Thyroid gland (tissue), 4 donors: ENCODE data around the gene KAZALD1. TPM values are rescaled to one million over a fixed set of nuclear protein-coding genes. Genes with fewer than 3 reads are reported as not detected.

ENCODE experiments used
- DNase-seq, 2 donors: peaks; one replicate each; pipeline ENCODE4 v3.0.0-alpha.2; 2019
- H3K27ac ChIP-seq, 3 donors: fragments of 200-600 bp; sonication (generic); 1 replicate in 2 of 3; 2 replicates in 1 of 3; pipeline ENCODE4 v1.5.1; 2016 to 2019; ENCODE audit warnings: mild to moderate bottlenecking in 1 of 3, moderate library complexity in 1 of 3
- H3K27me3 ChIP-seq: fragments of 200-600 bp; sonication (generic); one replicate; pipeline ENCODE4 v1.5.1; 2019
- H3K36me3 ChIP-seq, 2 donors: fragments of 200-600 bp; sonication (generic); one replicate each; pipeline ENCODE4 v1.5.1; 2016 to 2019
- H3K4me1 ChIP-seq, 2 donors: fragments of 200-600 bp; sonication (generic); one replicate each; pipeline ENCODE4 v1.5.1; 2017 to 2019
- H3K4me3 ChIP-seq, 3 donors: fragments of 200-600 bp; sonication (generic); replicated peaks in 1 of 3; 1 replicate in 2 of 3; 2 replicates in 1 of 3; pipeline ENCODE4 v1.5.1; 2016; ENCODE audit warnings: mild to moderate bottlenecking in 1 of 3
- H3K9me3 ChIP-seq: fragments of 200-600 bp; sonication (generic); one replicate; pipeline ENCODE4 v1.5.1; 2017
- CTCF ChIP-seq, 6 experiments: fragments of 200-600 bp in 3 of 6; fragments of 450-650 bp in 3 of 6; sonication (generic) in 3 of 6; IDR thresholded peaks; one replicate each; pipeline ENCODE4 v1.5.1; 2016 to 2019; ENCODE audit warnings: antibody characterized with exemption in 6 of 6, mild to moderate bottlenecking in 2 of 6, inconsistent platforms in 1 of 6, moderate library complexity in 1 of 6
- POLR2A ChIP-seq, 2 donors: fragments of 450-650 bp; IDR thresholded peaks; one replicate each; pipeline ENCODE4 v1.6.1; 2017; ENCODE audit warnings: antibody characterized with exemption in 2 of 2, mild to moderate bottlenecking in 2 of 2, moderate library complexity in 1 of 2
- WGBS, 2 donors: methylation state at CpG; one replicate each; pipeline ENCODE4 v1.1.5; 2017; 5-methylcytosine and 5-hydroxymethylcytosine counted together
- intact Hi-C: fragments of 100-400 bp; cut with DNase I; formaldehyde crosslinking; loops from one replicate; pipeline ENCODE4 v1.15.1; 2023
- total RNA-seq, 4 donors: library from RNA; depleted of rRNA; stranded (reverse); fragments of >200 nt; gene quantifications; one replicate each; pipeline ENCODE4 v1.2.3, GENCODE V29; 2016

KAZALD1 gene
- total RNA-seq, 4 donors from 2014 or later: 3.1 to 9.9 (median 6.3) TPM

- intact Hi-C loops: no loop called here
- Histone ChIP-seq H3K27me3 (no peaks in the 10 kb centered on the region), H3K27ac (no peak overlapping the region), H3K9me3 (no peaks in the 10 kb centered on the region), H3K4me3 (no peak overlapping the region), H3K36me3 (no peaks in the 10 kb centered on the region), H3K4me1 (no peaks in the 10 kb centered on the region)
- no peak for DNase-seq
- TF ChIP-seq CTCF (IDR thresholded peaks at IDR 0.05): no peak
- no peak for TF ChIP-seq POLR2A (IDR thresholded peaks at IDR 0.05)
- WGBS, 2 donors: 65 to 74% methylated on average over 2 of the region's 2 CpGs
Observed at GRCh38 chr10:101103430-101103829, 41.6 kb downstream of the KAZALD1 start.

GRCh38 chr10:101106351-101106750, 44.6 kb downstream of the KAZALD1 start:
- Histone ChIP-seq H3K9me3 (no peaks in the 10 kb centered on the region), H3K4me1 (no peaks in the 10 kb centered on the region), H3K27me3 (no peaks in the 10 kb centered on the region), H3K36me3 (no peaks in the 10 kb centered on the region), H3K27ac (no peak overlapping the region), H3K4me3 (no peak overlapping the region)
- TF ChIP-seq CTCF (IDR thresholded peaks at IDR 0.05) (no peak), POLR2A (IDR thresholded peaks at IDR 0.05) (no peak)
- intact Hi-C loops: no loop called here
- 70 to 76% methylated on average over 6 of the region's 6 CpGs for WGBS, 2 donors
- DNase-seq: no peak

GRCh38 chr10:101107771-101108170, 46.0 kb downstream of the KAZALD1 start:
- intact Hi-C loops: no loop called here
- no peaks in the 10 kb centered on the region for H3K27me3 ChIP-seq

GRCh38 chr10:101110856-101111523, 49.2 kb downstream of the KAZALD1 start:
- H3K27ac ChIP-seq: no peak overlapping the region
- intact Hi-C loops: no loop called here
- H3K4me3 ChIP-seq: no peak overlapping the region
- H3K4me1 ChIP-seq: no peaks in the 10 kb centered on the region
- no peaks in the 10 kb centered on the region for H3K9me3 ChIP-seq
- no peaks in the 10 kb centered on the region for H3K36me3 ChIP-seq
- TF ChIP-seq POLR2A (IDR thresholded peaks at IDR 0.05) (no peak), CTCF (IDR thresholded peaks at IDR 0.05) (no peak)
- 34 to 39% methylated on average over 6 of the region's 6 CpGs for WGBS, 2 donors
- DNase-seq: no peak
- H3K27me3 ChIP-seq: no peaks in the 10 kb centered on the region

More at GRCh38 chr10:101107771-101108170, 46.0 kb downstream of the KAZALD1 start:
- Histone ChIP-seq H3K4me1 (no peaks in the 10 kb centered on the region), H3K27ac (no peak overlapping the region), H3K4me3 (no peak overlapping the region), H3K36me3 (no peaks in the 10 kb centered on the region), H3K9me3 (no peaks in the 10 kb centered on the region)
- DNase-seq: no peak
- 91 to 100% methylated on average over 4 to 5 of the region's 5 CpGs for WGBS, 2 donors
- TF ChIP-seq POLR2A (IDR thresholded peaks at IDR 0.05) (no peak), CTCF (IDR thresholded peaks at IDR 0.05) (no peak)

GRCh38 chr10:101111547-101111946, 49.8 kb downstream of the KAZALD1 start:
- Histone ChIP-seq H3K36me3 (no peaks in the 10 kb centered on the region), H3K27me3 (no peaks in the 10 kb centered on the region), H3K4me1 (no peaks in the 10 kb centered on the region), H3K4me3 (no peak overlapping the region), H3K27ac (no peak overlapping the region), H3K9me3 (no peaks in the 10 kb centered on the region)
- DNase-seq: no peak
- TF ChIP-seq POLR2A (IDR thresholded peaks at IDR 0.05): no peak
- no peak for TF ChIP-seq CTCF (IDR thresholded peaks at IDR 0.05)
- 76 to 78% methylated on average over 8 of the region's 8 CpGs for WGBS, 2 donors
- intact Hi-C loops: no loop called here
